H1 (cell line): Measurements from ENCODE around the gene SEMA3F. TPM values are rescaled to one million over a fixed set of nuclear protein-coding genes. Genes with fewer than 3 reads are reported as not detected.

Experiments used
- CTCF ChIA-PET: fragments of 300-600 bp; sonication (Branson Sonifier 250); formaldehyde crosslinking; loops from one replicate; lab custom pipeline; 2021; ENCODE audit not compliant: partially characterized antibody; lab: Charles Lee
- POLR2A ChIA-PET: fragments of 300-600 bp; sonication (Branson Sonifier 250); formaldehyde crosslinking; loops from one replicate; lab custom pipeline; 2021; ENCODE audit warnings: inconsistent platforms; ENCODE audit not compliant: partially characterized antibody; lab: Charles Lee
- DNase-seq, 2 experiments: peaks; one replicate each; pipeline versions ENCODE4 v3.0.0 to v3.0.0-alpha.2; 2010 to 2022; ENCODE audit warnings: low spot score in 2 of 2, low read depth in 1 of 2, mixed read lengths in 1 of 2
- FAIRE-seq: peaks from 2 replicates; lab custom pipeline; 2011; peaks lifted over from hg19 to GRCh38; lab: Jason Lieb, UNC
- H2AFZ ChIP-seq: 2 replicates; pipeline ENCODE4 v1.8.1; 2012; ENCODE audit warnings: low read length, inconsistent platforms
- H2AK5ac ChIP-seq: 2 replicates; pipeline ENCODE4 v1.6.1; 2013; ENCODE audit warnings: low read depth, low read length
- H2BK120ac ChIP-seq: replicated peaks from 2 replicates; pipeline ENCODE3; 2013; ENCODE audit warnings: low read depth, low read length, inconsistent platforms
- H2BK12ac ChIP-seq: 2 replicates; pipeline ENCODE4 v1.6.1; 2013; ENCODE audit warnings: low read depth, low read length
- H2BK15ac ChIP-seq: 2 replicates; pipeline ENCODE4 v1.6.1; 2013; ENCODE audit warnings: low read length
- H2BK20ac ChIP-seq: 2 replicates; pipeline ENCODE4 v1.6.1; 2013; ENCODE audit warnings: low read length
- H2BK5ac ChIP-seq: 2 replicates; pipeline ENCODE4 v1.6.1; 2013; ENCODE audit warnings: low read depth, low read length
- H3K14ac ChIP-seq: 2 replicates; pipeline ENCODE4 v1.6.1; 2013; ENCODE audit warnings: inconsistent platforms; ENCODE audit not compliant: insufficient read length
- H3K18ac ChIP-seq: 2 replicates; pipeline ENCODE4 v1.6.1; 2013; ENCODE audit warnings: low read length; ENCODE audit errors: extremely low read depth
- H3K23ac ChIP-seq: 2 replicates; pipeline ENCODE4 v1.6.1; 2013; ENCODE audit warnings: inconsistent platforms; ENCODE audit not compliant: insufficient read length
- H3K23me2 ChIP-seq: 2 replicates; pipeline ENCODE4 v1.6.1; 2013; ENCODE audit warnings: low read depth, low read length
- H3K27ac ChIP-seq: 2 replicates; pipeline ENCODE4 v1.6.1; 2011; ENCODE audit warnings: low read depth, low read length, inconsistent platforms
- H3K27me3 ChIP-seq, 4 experiments: replicated peaks in 1 of 4; 1 replicate in 1 of 4; 2 replicates in 3 of 4; pipeline versions ENCODE4 v1.6.1 to v1.8.1; 2011 to 2013; ENCODE audit warnings: low read length in 3 of 4, mild to moderate bottlenecking in 3 of 4, inconsistent platforms in 2 of 4, mixed read lengths in 2 of 4, moderate library complexity in 1 of 4; ENCODE audit not compliant: control insufficient read depth in 3 of 4, insufficient read depth in 3 of 4; ENCODE audit errors: extremely low read depth in 1 of 4
- H3K36me3 ChIP-seq, 4 experiments: 2 replicates each; pipeline versions ENCODE4 v1.6.1 to v1.8.1; 2011 to 2013; ENCODE audit warnings: mild to moderate bottlenecking in 4 of 4, low read length in 3 of 4, moderate library complexity in 2 of 4, control low read depth in 1 of 4, inconsistent platforms in 1 of 4; ENCODE audit not compliant: insufficient read depth in 4 of 4, control insufficient read depth in 2 of 4
- H3K4ac ChIP-seq: replicated peaks from 2 replicates; pipeline ENCODE3; 2013; ENCODE audit warnings: low read length, low read depth, mixed read lengths, inconsistent platforms; ENCODE audit not compliant: insufficient read length
- H3K4me1 ChIP-seq, 4 experiments: replicated peaks in 1 of 4; 1 replicate in 1 of 4; 2 replicates in 3 of 4; pipeline versions ENCODE4 v1.6.1 to v1.8.1; 2011 to 2013; ENCODE audit warnings: low read length in 3 of 4, inconsistent platforms in 2 of 4, mixed read lengths in 1 of 4; ENCODE audit not compliant: insufficient read depth in 4 of 4, control insufficient read depth in 3 of 4
- H3K4me2 ChIP-seq, 2 experiments: 2 replicates each; pipeline versions ENCODE4 v1.6.1 to v1.8.1; 2011 to 2013; ENCODE audit warnings: low read depth in 2 of 2, low read length in 2 of 2, control low read depth in 1 of 2, inconsistent platforms in 1 of 2, mild to moderate bottlenecking in 1 of 2; ENCODE audit not compliant: insufficient read depth in 1 of 2
- H3K4me3 ChIP-seq, 4 experiments: fragments of 200-600, 300-600 bp in 1 of 4; sonication (generic), shearing (Covaris generic), sonication (Bioruptor Twin) in 1 of 4; 2 replicates each; pipeline versions ENCODE4 v1.5.1 to v1.8.1; 2011 to 2016; ENCODE audit warnings: low read length in 4 of 4, low read depth in 3 of 4, control low read depth in 2 of 4, inconsistent platforms in 2 of 4, mild to moderate bottlenecking in 2 of 4, mixed read lengths in 1 of 4, moderate library complexity in 1 of 4; ENCODE audit not compliant: insufficient read depth in 2 of 4; ENCODE audit errors: extremely low read depth in 1 of 4
- H3K56ac ChIP-seq: replicated peaks from 2 replicates; pipeline ENCODE3; 2013; ENCODE audit warnings: low read depth, mild to moderate bottlenecking, mixed read lengths, low read length, inconsistent platforms; ENCODE audit not compliant: insufficient read length
- H3K79me1 ChIP-seq: 2 replicates; pipeline ENCODE4 v1.6.1; 2013; ENCODE audit warnings: low read depth, low read length, control low read depth
- H3K79me2 ChIP-seq, 2 experiments: 2 replicates each; pipeline versions ENCODE4 v1.6.1 to v1.8.1; 2012 to 2013; ENCODE audit warnings: low read length in 2 of 2, mild to moderate bottlenecking in 2 of 2, inconsistent platforms in 1 of 2; ENCODE audit not compliant: insufficient read depth in 2 of 2, control insufficient read depth in 1 of 2
- H3K9ac ChIP-seq, 4 experiments: replicated peaks in 1 of 4; 1 replicate in 1 of 4; 2 replicates in 3 of 4; pipeline versions ENCODE4 v1.6.1 to v1.8.1; 2011 to 2013; ENCODE audit warnings: low read depth in 3 of 4, low read length in 3 of 4, control low read depth in 2 of 4, mild to moderate bottlenecking in 2 of 4, moderate library complexity in 2 of 4, inconsistent platforms in 1 of 4; ENCODE audit errors: extremely low read depth in 1 of 4
- H3K9me3 ChIP-seq, 2 experiments: 2 replicates each; pipeline versions ENCODE4 v1.6.1 to v1.8.1; 2012 to 2013; ENCODE audit warnings: mild to moderate bottlenecking in 2 of 2, moderate library complexity in 2 of 2, control low read depth in 1 of 2, inconsistent platforms in 1 of 2, low read depth in 1 of 2, low read length in 1 of 2, mixed read lengths in 1 of 2; ENCODE audit not compliant: insufficient read depth in 2 of 2
- H4K20me1 ChIP-seq, 2 experiments: replicated peaks in 1 of 2; 2 replicates each; pipeline versions ENCODE3 to v1.8.1; 2011 to 2013; ENCODE audit warnings: inconsistent platforms in 2 of 2, low read length in 2 of 2, mild to moderate bottlenecking in 1 of 2; ENCODE audit not compliant: insufficient read depth in 2 of 2, control insufficient read depth in 1 of 2
- H4K5ac ChIP-seq: 2 replicates; pipeline ENCODE4 v1.6.1; 2013; ENCODE audit warnings: low read length, low read depth, mixed read lengths, inconsistent platforms; ENCODE audit not compliant: insufficient read length
- H4K8ac ChIP-seq: 2 replicates; pipeline ENCODE4 v1.8.0; 2013; ENCODE audit warnings: mild to moderate bottlenecking, moderate library complexity, low read length, inconsistent platforms; ENCODE audit not compliant: insufficient read depth; ENCODE audit errors: extremely low read depth
- H4K91ac ChIP-seq: replicated peaks from 2 replicates; pipeline ENCODE3; 2013; ENCODE audit warnings: low read length, mixed read lengths, inconsistent platforms; ENCODE audit not compliant: insufficient read length
- BACH1 ChIP-seq: IDR thresholded peaks from 2 replicates; pipeline ENCODE4 v1.6.1; 2012; ENCODE audit warnings: low read length, improper control_type of control experiment
- CBX5 ChIP-seq: fragments of 300-800, 300-1000 bp; sonication (generic); IDR thresholded peaks from 2 replicates; pipeline ENCODE4 v1.7.1; 2016; ENCODE audit warnings: antibody characterized with exemption, low read length, low read depth
- CHD2 ChIP-seq: IDR thresholded peaks from 2 replicates; pipeline ENCODE4 v1.6.1; 2012; ENCODE audit warnings: low read length, improper control_type of control experiment
- EP300 ChIP-seq, 2 experiments: IDR thresholded peaks; 1 replicate in 1 of 2; 2 replicates in 1 of 2; pipeline ENCODE4 v1.6.1; 2011 to 2012; ENCODE audit warnings: low read depth in 2 of 2, low read length in 2 of 2, mild to moderate bottlenecking in 2 of 2, borderline replicate concordance in 1 of 2, inconsistent platforms in 1 of 2, moderate library complexity in 1 of 2
- GTF2F1 ChIP-seq: IDR thresholded peaks from 2 replicates; pipeline ENCODE4 v1.6.1; 2012; ENCODE audit warnings: low read depth, low read length, improper control_type of control experiment, borderline replicate concordance
- HDAC6 ChIP-seq: IDR thresholded peaks from one replicate; pipeline ENCODE4 v1.7.1; 2012; ENCODE audit warnings: low read depth, mild to moderate bottlenecking, inconsistent platforms, low read length, moderate library complexity
- MAFK ChIP-seq: IDR thresholded peaks from 2 replicates; pipeline ENCODE4 v1.6.1; 2012; ENCODE audit warnings: low read depth, mild to moderate bottlenecking, improper control_type of control experiment, low read length
- POLR2A ChIP-seq, 2 experiments: IDR thresholded peaks; 1 replicate in 1 of 2; 2 replicates in 1 of 2; pipeline ENCODE4 v1.6.1; 2011; ENCODE audit warnings: low read depth in 2 of 2, low read length in 2 of 2, mild to moderate bottlenecking in 2 of 2; ENCODE audit errors: control extremely low read depth in 1 of 2
- POLR2AphosphoS5 ChIP-seq: IDR thresholded peaks from 2 replicates; pipeline ENCODE4 v1.6.1; 2011; ENCODE audit warnings: low read depth, low read length
- RBBP5 ChIP-seq: IDR thresholded peaks from 2 replicates; pipeline ENCODE4 v1.7.1; 2012; ENCODE audit warnings: low read depth, mild to moderate bottlenecking, inconsistent platforms, low read length, moderate library complexity, borderline replicate concordance
- SIN3A ChIP-seq, 2 experiments: IDR thresholded peaks in 1 of 2; conservative IDR thresholded peaks in 1 of 2; 2 replicates each; pipeline ENCODE4 v1.6.1; 2011 to 2012; ENCODE audit warnings: low read length in 2 of 2, improper control_type of control experiment in 1 of 2, low read depth in 1 of 2, mild to moderate bottlenecking in 1 of 2
- SIRT6 ChIP-seq: IDR thresholded peaks from one replicate; pipeline ENCODE4 v1.7.1; 2012; ENCODE audit warnings: low read length, inconsistent platforms
- SP1 ChIP-seq: IDR thresholded peaks from 2 replicates; pipeline ENCODE4 v1.6.1; 2011; ENCODE audit warnings: low read depth, low read length
- SP4 ChIP-seq: IDR thresholded peaks from 2 replicates; pipeline ENCODE4 v1.6.1; 2012; ENCODE audit warnings: low read length, inconsistent platforms
- WGBS, 2 experiments: shearing (Covaris generic) in 1 of 2; methylation state at CpG; one replicate each; pipeline versions ENCODE4 v1.1.6 to v1.1.7; 2013 to 2015; ENCODE audit warnings: low lambda C conversion rate in 2 of 2, mixed read lengths in 2 of 2, inconsistent platforms in 1 of 2, low coverage in 1 of 2, missing lambda C conversion rate in 1 of 2; ENCODE audit not compliant: insufficient replicate concordance in 2 of 2, insufficient coverage in 1 of 2, insufficient read length in 1 of 2; ENCODE audit errors: extremely low coverage in 1 of 2, missing lambda C conversion rate in 1 of 2; 5-methylcytosine and 5-hydroxymethylcytosine counted together
- polyA plus RNA-seq, 7 experiments: library from polyadenylated mRNA; depleted of rRNA in 3 of 7; stranded (reverse) in 5 of 7; unstranded in 2 of 7; fragments of >200 nt in 5 of 7; fragments of 200-250 nt in 2 of 7; gene quantifications; 1 replicate in 5 of 7; 2 replicates in 1 of 7; 4 replicates in 1 of 7; pipeline versions ENCODE4 v1.2.1 to v1.2.3, GENCODE V29; 2011 to 2013; ENCODE audit warnings: missing spikeins in 2 of 7, mixed read lengths in 2 of 7
- total RNA-seq: library from RNA; stranded (reverse); fragmentation: NEBNext Ultra II Directional; extraction: Animal tissue kit (Norgen Biotek cat#: 25700); gene quantifications from 2 replicates; pipeline ENCODE4 v1.2.1, GENCODE V29; 2021
- TF ChIP-seq, protein P1 (sequence below): IDR thresholded peaks from 2 replicates; pipeline ENCODE4 v1.6.1; 2012; ENCODE audit warnings: inconsistent platforms

The SEMA3F gene
- total and polyA plus RNA-seq, 2 of the 8 experiments (the other 6 are each of a cell fraction or from before 2014, with no cell fraction given) = 20.3 to 37.0 TPM

DNA sequence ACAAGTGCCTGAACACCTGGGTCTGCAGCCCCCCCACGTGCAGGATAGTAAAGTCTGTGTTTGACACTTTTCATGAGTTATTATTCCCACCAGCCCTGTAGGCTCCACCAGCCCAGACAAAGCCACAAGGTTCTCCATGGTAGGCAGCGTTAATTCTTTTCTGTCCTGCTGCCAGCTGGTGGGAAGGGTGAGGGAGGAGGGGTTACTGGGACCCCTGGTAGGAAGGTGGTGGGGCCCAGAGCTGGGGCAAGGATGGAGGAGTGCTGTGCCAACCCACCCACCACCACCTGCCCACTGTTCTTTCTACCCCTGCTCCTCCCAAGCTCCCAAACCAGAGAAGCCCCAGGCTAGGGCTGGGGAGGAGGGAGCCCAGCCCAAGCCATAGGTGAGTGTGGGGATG, 20.8 kb upstream of the SEMA3F start:
- ChIA-PET CTCF (interaction anchor here (0.6 to 7.1 kb wide), 9 partner anchors 12 to 136 kb away, joined by 3 to 68 read pairs (median 5); partner anchors contain the start of gene GNAT1), POLR2A (interaction anchor here (1.1 to 10.6 kb wide), 4 partner anchors 12 to 37 kb away, joined by 3 to 133 read pairs (median 24); no protein-coding TSS in a partner anchor)
- no peaks in the 10 kb centered on the region for H3K79me1 ChIP-seq
- no peaks in the 10 kb centered on the region for H3K9me3 ChIP-seq
- no peak overlapping the region for H3K4me3 ChIP-seq
- no peak overlapping the region for H2AK5ac ChIP-seq
- FAIRE-seq (no peak), DNase-seq (no peak)
- no peak overlapping the region; the same call in 1 of the 2 replicates for H2BK12ac ChIP-seq
- H3K4me2 ChIP-seq = no peak overlapping the region
- H3K4me1 ChIP-seq = peaks cover 4 to 25% (median 18%) of the 10 kb centered on the region in 4 experiments
- no peaks in the 10 kb centered on the region for H3K36me3 ChIP-seq
- no peak overlapping the region for H2BK15ac ChIP-seq
- H3K27ac ChIP-seq = no peak overlapping the region
- H2BK120ac ChIP-seq = no peak overlapping the region
- H3K23ac ChIP-seq = no peak overlapping the region
- no peaks in the 10 kb centered on the region; the same call in 1 of the 2 replicates for H3K23me2 ChIP-seq
- no peak overlapping the region for H2AFZ ChIP-seq
- no peak overlapping the region for H4K8ac ChIP-seq
- H2BK20ac ChIP-seq = no peak overlapping the region
- no peak overlapping the region for H3K18ac ChIP-seq
- H3K27me3 ChIP-seq = no peaks in the 10 kb centered on the region; a peak in 1 of 7 replicates
- 74% methylated on average over 2 of the region's 2 CpGs; no CpG with 5 or more reads in 1 of the 2 experiments for WGBS, 2 experiments
- H4K5ac ChIP-seq = no peak overlapping the region
- no peak overlapping the region for H4K91ac ChIP-seq
- no peak overlapping the region for H3K14ac ChIP-seq
- H2BK5ac ChIP-seq = no peak overlapping the region
- no peak overlapping the region for H3K9ac ChIP-seq
- H3K56ac ChIP-seq = no peak overlapping the region
- H3K79me2 ChIP-seq = no peaks in the 10 kb centered on the region
- no peak overlapping the region for H3K4ac ChIP-seq
- no peaks in the 10 kb centered on the region for H4K20me1 ChIP-seq
- TF ChIP-seq SIN3A (conservative IDR thresholded peaks at IDR 0.05 in 1 of 2, IDR thresholded peaks at IDR 0.05 in 1 of 2; ENCODE audit: low read depth in 1 of 2, low read length in 2 of 2) (no peak), SIRT6 (no peak), MAFK (no peak), CHD2 (no peak), SP4 (no peak), EP300 (IDR thresholded peaks at IDR 0.05; ENCODE audit: borderline replicate concordance in 1 of 2, low read depth in 2 of 2, low read length in 2 of 2) (no peak), CBX5 (no peak), GTF2F1 (no peak), POLR2AphosphoS5 (no peak), HDAC6 (no peak), BACH1 (no peak), SP1 (no peak), RBBP5 (no peak), POLR2A (IDR thresholded peaks at IDR 0.05; ENCODE audit: control extremely low read depth in 1 of 2, low read depth in 2 of 2, low read length in 2 of 2) (no peak)
- TF ChIP-seq, protein P1, sequence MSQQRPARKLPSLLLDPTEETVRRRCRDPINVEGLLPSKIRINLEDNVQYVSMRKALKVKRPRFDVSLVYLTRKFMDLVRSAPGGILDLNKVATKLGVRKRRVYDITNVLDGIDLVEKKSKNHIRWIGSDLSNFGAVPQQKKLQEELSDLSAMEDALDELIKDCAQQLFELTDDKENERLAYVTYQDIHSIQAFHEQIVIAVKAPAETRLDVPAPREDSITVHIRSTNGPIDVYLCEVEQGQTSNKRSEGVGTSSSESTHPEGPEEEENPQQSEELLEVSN = no peak
